HG02943 (cell line): ENCODE results near the gene HTT.
A peak's percentile ranks its signal among the peaks of the same experiment; 100 is the strongest.

Experiments
- ATAC-seq: cut with Tn5 transposase; IDR thresholded peaks from one replicate; pipeline ENCODE4 v1.9.1; 2021; ENCODE audit warnings: mild to moderate bottlenecking, low read depth, moderate library complexity; ENCODE audit not compliant: unreplicated experiment

The HTT gene

GRCh38 chr4:3074078-3074845 lies at the start of gene HTT, which contains the start of gene HTT-AS:
Gene HTT (plus strand): TSS chr4:3074681. CDS start chr4:3074826, 145 bp downstream.
Gene HTT-AS (minus strand): TSS chr4:3074538.
- peak; percentile 66 for ATAC-seq

DNA sequence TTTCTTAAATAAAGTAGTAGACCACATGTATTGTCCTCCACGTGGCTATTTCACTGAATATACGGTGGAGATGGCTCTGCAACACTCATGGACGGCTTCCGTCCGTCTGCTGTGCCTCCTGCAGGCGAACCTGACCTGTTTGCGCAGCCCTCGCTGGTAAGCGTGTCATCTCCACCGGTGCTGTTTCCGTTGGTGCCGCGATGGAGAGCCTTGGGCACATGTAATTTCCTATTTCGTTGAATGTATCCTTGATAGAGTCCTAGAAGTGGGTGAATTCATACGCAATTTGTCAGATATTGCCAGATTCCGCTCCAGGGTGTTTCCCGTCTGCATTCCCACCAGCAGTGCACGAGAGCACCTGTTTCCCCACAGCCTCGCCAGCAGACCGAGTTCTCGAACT lies 48.6 kb upstream of the HTT start:
- ATAC-seq, result no peak

GRCh38 chr4:3026540-3026939 lies 47.9 kb upstream of the HTT start:
- ATAC-seq, result no peak

DNA sequence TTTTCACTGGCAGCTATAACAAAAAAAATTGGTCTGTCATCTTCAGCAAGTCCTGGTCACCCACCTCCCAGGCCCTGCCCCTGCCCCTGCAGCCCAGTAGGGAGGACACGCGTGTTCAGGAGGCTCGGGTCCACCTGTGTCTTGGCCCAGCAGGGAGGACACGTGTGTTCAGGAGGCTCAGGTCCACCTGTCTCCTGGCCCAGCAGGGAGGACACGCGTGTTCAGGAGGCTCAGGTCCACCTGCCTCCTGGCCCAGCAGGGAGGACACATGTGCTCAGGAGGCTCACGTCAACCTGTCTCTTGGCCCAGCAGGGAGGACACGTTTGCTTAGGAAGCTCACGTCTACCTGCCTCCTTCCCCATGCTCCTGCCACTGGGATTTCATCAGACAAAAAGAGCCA lies 45.0 kb upstream of the HTT start:
- ATAC-seq, result no peak

- no peak for ATAC-seq
These were observed 43.7 kb upstream of the HTT start for GRCh38 chr4:3030566-3031356.

DNA sequence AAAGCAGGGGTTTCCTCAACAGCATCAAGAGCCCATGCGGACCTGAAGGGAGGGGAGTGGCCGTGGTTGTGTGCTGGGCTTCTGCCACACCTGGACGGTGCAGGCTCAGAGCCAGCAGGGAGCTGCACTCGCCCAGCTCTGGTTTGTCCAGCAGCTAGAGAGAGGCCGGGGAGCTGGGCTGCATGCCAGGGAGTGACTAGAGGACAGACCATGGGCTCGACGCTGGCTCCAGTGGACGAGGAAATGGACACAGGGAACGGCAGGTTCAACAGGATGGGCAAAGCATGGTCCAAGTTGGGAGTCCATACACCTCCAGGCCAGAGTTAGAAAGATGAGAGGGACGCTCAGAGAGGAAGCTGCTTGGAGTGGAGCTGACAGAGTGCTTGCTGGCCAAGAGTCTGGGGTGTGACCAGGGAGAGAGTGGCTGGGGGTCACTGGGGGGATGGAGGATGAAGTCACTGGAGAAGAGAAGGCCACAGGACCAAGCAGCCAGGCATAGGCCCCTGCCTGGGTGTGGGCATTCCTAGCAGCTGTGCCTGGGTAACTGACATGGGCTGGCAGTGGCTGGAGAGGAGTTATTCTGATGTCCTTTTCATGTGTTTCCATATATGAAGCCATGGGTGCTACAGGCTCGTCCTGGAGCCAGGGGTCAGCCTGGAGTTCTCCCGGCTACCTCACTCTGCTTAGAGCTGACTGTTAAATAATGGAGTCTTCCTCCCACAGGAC lies 43.0 kb upstream of the HTT start:
- no peak for ATAC-seq

DNA sequence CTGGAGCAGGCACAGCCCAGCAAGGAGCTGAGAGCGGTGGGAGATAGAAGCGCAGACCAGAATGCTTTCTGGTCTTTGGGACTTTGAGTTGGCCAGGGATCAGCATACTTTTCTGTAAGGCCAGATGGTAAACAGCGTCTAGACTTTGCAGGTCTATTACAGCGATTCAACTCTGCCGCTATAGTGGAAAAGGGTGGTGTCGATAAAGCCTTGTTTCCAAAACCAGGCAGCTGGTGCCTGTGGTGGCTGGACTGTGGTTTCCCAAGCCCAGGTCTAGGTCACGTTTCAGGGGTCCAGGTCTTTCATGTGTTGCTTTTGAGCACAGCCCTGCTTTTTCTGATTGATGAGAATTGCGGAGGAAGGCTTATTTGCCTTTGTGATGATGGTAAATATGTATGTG lies 40.2 kb upstream of the HTT start:
- no peak for ATAC-seq

GRCh38 chr4:3035249-3035648 lies 39.2 kb upstream of the HTT start:
- ATAC-seq, result no peak

- ATAC-seq, result no peak
These were observed 38.8 kb upstream of the HTT start for GRCh38 chr4:3035674-3036073.

DNA sequence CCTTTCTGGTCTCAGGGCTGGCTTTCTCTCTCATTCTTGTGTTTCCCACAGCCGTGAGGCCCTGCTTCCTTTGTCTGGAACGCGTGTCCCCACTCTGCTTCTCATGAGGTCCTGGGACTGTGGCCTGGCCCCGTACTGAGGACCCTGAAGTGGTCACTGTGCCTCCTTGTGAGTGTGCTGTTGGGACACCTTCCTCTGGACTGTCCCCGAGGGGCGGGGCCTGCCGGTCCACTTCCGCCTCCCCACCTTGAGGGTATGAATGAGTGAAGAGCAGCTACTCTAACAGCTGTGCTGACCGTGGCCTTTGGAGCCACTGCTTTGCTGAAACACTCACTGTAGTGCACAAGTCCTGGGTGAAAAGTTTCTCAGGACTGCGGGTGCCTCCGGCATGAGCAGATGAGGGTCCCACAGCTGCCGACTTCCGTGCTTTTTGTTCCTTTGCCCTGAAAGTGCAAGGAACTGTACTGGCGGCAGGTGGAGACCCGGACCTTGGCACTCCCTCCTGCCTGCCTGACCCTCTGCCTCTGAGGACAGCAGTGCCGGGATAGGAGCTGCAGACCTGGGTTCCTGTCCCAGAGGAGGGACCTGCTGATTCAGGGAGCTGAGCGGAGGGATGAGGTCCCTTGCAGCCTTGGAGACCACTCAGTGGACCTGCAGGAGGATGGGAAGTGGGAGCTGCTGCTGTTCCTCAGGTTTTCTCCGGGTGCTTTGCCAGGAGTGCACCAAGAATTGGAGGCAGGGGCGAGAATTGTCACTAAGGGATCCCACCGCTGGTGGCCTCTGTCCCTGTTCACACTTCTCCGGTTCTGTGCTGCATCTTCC lies 38.1 kb upstream of the HTT start:
- no peak for ATAC-seq

- no peak for ATAC-seq
These were observed 36.5 kb upstream of the HTT start for GRCh38 chr4:3037957-3038461.

DNA sequence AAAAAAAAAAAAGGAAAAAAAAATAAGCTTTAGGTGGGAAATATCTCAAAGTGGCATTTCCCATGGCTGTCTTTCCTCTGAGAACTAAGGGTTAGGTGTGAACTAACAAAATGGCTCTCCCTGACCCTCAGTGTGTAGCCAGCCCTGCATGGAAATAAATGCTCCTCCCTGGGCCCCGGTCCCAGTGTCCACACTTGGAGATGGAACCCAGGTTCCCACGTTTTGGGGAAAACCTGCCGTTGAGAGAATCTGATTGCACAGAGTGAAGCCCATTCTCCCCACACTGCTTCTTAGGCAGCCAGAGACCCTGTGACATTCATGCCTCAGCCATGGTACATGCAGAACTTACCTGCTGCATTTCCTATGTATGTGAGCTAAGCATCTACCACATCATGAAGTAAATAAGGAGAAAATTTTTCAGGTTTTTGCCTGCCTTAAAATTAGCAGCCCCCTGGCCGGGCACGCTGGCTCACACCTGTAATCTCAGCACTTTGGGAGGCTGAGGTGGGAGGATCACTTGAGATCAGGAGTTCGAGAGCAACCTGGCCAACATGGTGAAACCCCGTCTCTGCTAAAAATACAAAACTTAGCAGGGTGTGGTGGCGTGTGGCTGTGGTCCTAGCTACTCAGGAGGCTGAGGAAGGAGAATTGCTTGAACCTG lies 34.6 kb upstream of the HTT start:
- no peak for ATAC-seq

DNA sequence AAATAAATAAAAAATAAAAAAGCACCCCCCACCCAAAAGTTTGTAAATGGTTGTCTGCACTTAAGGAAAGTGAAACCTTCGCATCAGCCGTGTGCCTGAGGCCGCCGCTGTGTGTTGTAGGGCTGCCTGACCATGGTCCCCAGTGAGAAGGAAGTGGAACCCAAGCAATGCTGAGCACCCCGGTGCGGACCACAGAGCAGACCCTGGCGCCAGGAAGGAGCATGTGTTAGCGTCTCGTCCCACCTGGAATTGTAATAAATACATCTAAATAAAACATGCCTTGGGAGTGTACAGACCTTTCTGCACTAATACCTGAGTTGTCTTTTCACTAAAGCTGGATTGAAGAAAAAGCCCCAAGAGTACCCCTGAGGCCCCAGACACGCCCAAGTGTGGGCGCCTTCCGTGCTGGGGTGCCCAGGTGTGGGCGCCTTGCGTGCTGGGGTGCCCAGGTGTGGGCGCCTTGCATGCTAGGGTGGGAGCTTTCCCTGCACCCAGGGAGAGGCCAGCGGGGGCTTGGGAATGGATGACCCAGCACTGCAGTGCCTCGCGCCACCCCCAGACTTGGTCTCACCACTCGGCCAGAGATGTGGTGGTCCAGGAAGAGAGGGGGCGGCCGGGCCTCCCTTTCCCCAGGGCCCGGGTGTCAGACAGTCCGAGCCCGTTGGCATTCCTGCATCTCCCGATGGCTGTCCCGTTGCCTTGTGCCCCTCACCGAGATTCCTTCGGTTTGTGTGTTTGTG lies 33.9 kb upstream of the HTT start:
- ATAC-seq, result no peak

GRCh38 chr4:3041192-3042142 lies 33.0 kb upstream of the HTT start:
- ATAC-seq, result no peak

DNA sequence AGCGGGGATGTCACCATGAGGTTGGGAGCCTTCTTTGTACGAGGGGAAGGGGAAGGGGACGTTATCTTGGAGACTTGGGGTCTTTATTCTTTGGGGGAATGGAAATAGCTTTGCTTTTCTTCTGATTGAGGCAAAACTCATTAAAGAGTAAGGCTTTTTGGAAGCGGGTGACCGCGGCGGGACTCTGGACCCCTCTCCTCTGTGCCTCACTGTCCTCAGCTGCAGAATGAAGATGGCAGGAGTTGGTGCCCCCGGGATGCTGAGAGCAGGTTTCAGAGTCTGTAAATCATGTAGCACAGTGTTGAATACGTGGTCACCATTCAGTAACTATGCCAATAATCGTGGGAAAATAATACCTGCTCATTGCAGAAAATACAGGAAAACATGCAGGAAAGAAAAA lies 32.3 kb upstream of the HTT start:
- ATAC-seq, result no peak

DNA sequence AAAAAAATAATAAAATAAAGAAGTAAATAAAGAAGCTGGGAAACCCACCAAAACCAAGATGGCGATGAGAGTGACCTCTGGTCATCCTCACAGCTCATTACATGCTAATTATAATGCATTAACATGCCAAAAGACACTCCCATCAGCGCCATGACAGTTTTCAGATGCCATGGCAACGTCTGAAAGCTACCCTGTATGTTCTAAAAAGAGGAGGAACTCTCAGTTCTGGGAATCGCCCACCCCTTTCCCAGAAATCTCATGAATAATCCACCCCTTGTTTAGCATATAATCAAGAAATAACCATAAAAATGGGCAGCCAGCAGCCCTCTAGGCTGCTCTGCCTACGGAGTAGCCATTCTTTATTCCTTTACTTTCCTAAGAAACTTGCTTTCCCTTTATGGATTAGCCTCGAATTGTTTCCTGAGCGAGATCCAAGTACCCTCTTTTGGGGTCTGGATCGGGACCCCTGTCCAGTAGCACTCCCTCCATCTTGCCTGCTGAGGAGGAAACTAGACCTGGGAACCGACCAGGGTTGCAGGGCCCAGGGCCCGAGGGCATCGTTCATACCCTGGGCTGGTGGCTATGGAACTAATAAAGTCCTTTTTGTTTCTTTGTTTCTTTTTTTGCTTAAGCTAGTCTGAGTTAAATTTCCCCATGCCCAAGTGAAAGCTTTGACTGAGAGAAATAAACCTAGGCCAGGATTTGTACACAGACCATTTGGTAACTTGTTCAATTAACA lies 31.0 kb upstream of the HTT start:
- ATAC-seq, result no peak
